Measurements from ENCODE around the gene RPGR.
A peak's percentile ranks its signal among the peaks of the same experiment; 100 is the strongest.

Gene RPGR

DNA sequence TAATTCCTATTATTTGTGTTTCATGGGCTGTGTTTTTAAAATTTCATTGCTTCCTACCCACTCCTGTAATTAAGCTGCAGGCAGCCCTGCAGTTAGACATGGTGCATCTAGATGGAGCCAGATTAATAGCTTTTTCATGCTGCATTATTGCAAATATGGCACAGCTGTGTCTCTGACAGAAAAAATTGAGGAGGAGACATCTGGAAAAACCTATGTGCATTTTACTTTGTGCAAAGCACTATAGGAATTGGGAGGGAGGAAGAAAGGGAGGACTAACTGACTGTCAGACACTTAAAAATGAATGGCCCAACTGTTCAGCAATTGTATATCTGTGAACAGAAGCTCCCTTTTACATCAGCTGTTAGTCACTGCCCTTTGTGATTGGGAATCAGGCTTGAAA, 8.1 kb upstream of the RPGR start:
- DNase-seq (ENCODE audit: extremely low spot score, insufficient read length, low read depth) = no peak
- FAIRE-seq = no peak

- DNase-seq (ENCODE audit: extremely low spot score, insufficient read length, low read depth) (no peak), FAIRE-seq (peak; percentile 67)
Observed at GRCh38 chrX:38332505-38332904, 5.2 kb upstream of the RPGR start.

DNA sequence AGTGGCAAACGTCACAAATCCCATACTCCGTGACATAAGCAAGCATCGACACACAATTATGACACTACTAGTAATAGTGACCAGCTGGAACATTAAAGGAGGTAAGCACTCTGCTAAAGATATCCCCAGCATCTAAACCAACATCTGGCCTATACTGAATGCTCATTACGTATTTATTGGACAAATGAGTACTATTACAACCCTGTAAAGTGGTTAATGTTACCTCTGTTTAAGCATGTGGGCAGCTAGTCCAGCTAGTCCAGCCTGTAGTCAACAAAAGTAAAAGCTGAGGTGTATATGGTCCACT, 419 bp upstream of the RPGR start:
- no peak for FAIRE-seq
- DNase-seq (ENCODE audit: extremely low spot score, insufficient read length, low read depth) = no peak

DNA sequence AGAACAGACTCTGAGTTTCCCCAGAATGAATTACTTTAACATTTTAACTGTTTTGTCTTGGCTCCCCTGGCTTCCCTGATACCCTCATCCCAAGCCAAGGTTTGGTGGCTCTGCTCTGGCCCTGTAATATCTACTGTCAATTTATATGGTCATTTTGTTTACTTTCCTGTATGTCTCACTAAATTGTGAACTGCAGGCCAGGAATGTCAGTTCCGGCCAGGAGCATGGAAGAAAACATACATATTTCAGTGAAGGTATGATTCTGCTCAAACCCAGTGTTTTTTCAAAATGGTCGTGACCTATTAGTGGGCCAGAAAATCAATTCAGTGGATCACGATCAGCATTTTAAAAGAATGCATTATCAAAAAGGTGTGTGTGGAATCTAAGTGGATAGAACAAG, 1.2 kb downstream of the RPGR start:
- FAIRE-seq (no peak), DNase-seq (ENCODE audit: extremely low spot score, insufficient read length, low read depth) (no peak)

DNA sequence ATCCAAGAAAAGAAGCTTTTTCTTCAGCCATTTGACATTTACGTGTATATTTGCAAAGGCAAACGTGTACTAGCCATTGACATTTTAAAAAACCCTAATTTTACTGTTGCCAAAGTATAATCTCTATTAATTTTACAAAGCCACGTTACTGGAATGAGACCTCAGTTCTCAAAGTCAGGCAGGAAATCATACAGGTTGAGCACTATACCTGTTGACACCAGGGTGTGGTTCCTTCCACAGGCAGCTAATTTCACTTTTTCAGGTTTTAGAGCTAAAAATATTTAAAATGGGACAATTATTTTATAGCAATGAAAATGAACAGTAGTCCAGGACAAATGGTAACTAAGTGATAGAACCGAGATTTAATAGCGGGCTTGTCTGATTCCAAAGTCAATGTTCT, 6.5 kb downstream of the RPGR start:
- no peak for DNase-seq (ENCODE audit: extremely low spot score, insufficient read length, low read depth)
- FAIRE-seq = no peak

- DNase-seq (ENCODE audit: extremely low spot score, insufficient read length, low read depth) (no peak), FAIRE-seq (no peak)
Observed at GRCh38 chrX:38318606-38319005, 8.7 kb downstream of the RPGR start.

DNA sequence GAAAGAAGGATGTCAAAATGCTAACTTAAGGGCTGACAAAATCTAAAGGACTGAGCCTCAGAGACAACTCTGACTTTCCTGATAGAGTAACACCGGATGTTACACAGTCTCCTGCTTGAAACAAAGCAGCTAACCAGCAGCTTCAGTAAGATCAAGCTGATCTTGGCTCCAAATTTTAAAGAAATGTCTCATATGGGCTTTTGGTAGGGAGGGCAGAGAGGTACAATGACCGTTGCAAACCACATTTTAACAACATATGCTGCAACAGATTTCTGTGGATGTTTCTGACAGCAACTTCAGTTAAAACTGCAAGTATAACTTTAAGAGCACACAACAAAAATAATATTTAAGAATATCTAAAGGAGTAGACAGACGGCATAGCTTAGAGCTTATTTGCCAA, 9.1 kb downstream of the RPGR start:
- no peak for FAIRE-seq

GRCh38 chrX:38315186-38315585, 12.1 kb downstream of the RPGR start:
- DNase-seq (ENCODE audit: extremely low spot score, insufficient read length, low read depth) (no peak), FAIRE-seq (no peak)

More for the DNA sequence above, 9.1 kb downstream of the RPGR start:
- no peak for DNase-seq (ENCODE audit: extremely low spot score, insufficient read length, low read depth)

- no peak for FAIRE-seq
- no peak for DNase-seq (ENCODE audit: extremely low spot score, insufficient read length, low read depth)
Observed at GRCh38 chrX:38313190-38313589, 14.1 kb downstream of the RPGR start.

GRCh38 chrX:38312436-38312835, 14.9 kb downstream of the RPGR start:
- FAIRE-seq = no peak

GRCh38 chrX:38311743-38312142, 15.6 kb downstream of the RPGR start:
- no peak for FAIRE-seq
- DNase-seq (ENCODE audit: extremely low spot score, insufficient read length, low read depth) = no peak

More at GRCh38 chrX:38312436-38312835, 14.9 kb downstream of the RPGR start:
- DNase-seq (ENCODE audit: extremely low spot score, insufficient read length, low read depth) = no peak

DNA sequence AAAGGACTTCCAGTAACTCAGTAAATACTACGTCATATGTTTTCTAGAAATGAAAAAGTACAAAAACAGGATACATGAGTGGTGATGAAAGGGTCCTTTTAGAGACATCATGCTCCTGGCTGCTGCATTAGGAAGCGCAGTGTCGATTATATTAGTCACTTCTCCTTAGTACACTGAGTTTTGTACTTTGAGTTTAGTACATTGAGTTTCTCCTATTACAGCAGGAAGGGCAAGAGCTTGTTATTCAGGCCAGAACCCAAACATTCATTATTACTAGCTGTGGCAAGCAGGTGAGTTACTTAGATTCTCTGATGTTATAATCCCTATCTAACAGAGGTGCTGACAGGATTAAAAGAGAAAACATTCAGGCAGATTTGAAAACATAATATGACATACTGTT, 21.3 kb downstream of the RPGR start:
- DNase-seq (ENCODE audit: extremely low spot score, insufficient read length, low read depth) = no peak
- no peak for FAIRE-seq

DNA sequence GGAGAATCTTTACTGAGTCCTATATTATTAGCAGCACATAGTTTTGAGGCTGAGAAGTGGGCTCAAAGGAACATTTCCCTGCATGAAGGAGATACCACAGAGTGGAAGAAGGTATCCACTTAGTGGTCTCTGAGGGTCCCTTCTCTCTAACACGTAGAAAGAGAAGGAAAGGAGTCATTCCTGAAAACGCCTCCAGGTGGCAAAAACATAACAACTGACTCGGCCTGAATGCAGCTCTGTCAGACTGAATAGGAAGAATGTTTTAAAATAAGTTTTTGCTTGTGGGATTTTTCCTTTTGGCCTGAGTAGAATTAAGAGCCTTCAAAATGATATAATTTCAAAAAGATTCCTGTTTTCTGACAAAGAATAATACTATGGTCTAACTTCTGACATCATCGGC, 23.3 kb downstream of the RPGR start:
- DNase-seq (ENCODE audit: extremely low spot score, insufficient read length, low read depth) (no peak), FAIRE-seq (no peak)

GRCh38 chrX:38293741-38294140, 33.6 kb downstream of the RPGR start:
- DNase-seq (ENCODE audit: extremely low spot score, insufficient read length, low read depth) (no peak), FAIRE-seq (no peak)

- FAIRE-seq (no peak), DNase-seq (ENCODE audit: extremely low spot score, insufficient read length, low read depth) (no peak)
Observed at GRCh38 chrX:38287674-38288073, 39.6 kb downstream of the RPGR start.

GRCh38 chrX:38285649-38286048, 41.7 kb downstream of the RPGR start:
- FAIRE-seq (no peak), DNase-seq (ENCODE audit: extremely low spot score, insufficient read length, low read depth) (no peak)

- DNase-seq (ENCODE audit: extremely low spot score, insufficient read length, low read depth) = no peak
- FAIRE-seq = peak; percentile 67
Observed at GRCh38 chrX:38282049-38282448, 45.3 kb downstream of the RPGR start.

DNA sequence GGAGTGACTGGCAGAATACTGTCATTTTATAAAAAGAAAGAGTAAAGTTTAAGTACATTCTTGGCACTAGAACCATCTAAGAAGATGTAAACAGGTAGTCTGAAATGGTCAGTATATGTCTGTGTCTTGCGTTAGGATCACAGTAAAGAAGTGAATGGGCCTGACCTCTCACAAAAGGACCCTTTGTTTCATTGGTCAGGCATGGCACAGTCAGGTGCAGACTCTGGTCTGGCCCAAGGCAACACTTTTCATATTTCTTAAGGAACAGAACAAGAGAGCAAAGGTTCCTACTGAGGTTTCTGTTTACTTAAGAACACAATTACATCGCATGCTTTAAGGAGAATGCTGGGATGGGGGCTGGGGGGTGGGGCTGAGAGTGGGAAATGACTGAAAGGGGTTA, 48.1 kb downstream of the RPGR start:
- FAIRE-seq (no peak), DNase-seq (ENCODE audit: extremely low spot score, insufficient read length, low read depth) (no peak)

DNA sequence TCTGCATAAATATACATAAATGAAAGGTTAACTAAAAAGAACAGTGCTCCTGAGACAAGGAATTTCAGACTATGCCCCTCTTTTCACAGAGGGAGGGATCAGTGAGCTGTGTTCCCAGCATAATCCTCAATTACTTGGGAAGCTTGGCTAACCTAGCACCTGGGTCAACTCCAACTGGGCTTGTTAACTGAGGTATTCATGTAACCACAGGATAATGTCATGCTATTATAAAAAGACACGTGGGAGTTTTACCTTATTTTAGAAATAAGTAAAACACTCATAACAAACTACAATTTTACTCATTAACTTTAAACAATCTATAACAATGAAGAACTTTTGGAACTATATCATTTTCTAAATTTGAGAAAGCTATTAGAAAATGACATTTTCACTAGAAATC, 48.6 kb downstream of the RPGR start:
- no peak for DNase-seq (ENCODE audit: extremely low spot score, insufficient read length, low read depth)
- no peak for FAIRE-seq

GRCh38 chrX:38277802-38278201, 49.5 kb downstream of the RPGR start:
- FAIRE-seq = peak; percentile 9
- DNase-seq (ENCODE audit: extremely low spot score, insufficient read length, low read depth) = no peak

GRCh38 chrX:38277136-38277535, 50.2 kb downstream of the RPGR start:
- no peak for FAIRE-seq
- DNase-seq (ENCODE audit: extremely low spot score, insufficient read length, low read depth) = no peak

GRCh38 chrX:38276089-38276488, 51.2 kb downstream of the RPGR start:
- no peak for DNase-seq (ENCODE audit: extremely low spot score, insufficient read length, low read depth)
- FAIRE-seq = peak; percentile 5

DNA sequence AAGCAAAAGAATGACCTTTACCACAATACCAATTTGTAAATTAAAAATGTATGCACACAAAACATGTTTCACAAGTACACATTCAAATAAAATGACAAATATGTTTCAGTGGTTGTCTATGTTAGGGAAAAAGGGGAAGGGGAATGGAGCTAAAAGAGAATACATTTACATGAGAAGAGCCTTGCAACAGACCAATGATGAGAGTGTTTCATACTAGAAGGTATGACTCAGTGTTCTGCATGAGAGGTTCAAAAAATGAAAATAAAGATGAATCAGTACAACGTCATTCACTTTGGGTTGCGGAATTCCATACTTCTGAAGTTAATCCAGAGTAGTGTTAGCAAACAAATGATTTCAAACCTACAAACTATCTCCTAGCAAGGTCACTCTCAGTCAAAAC, 51.7 kb downstream of the RPGR start:
- DNase-seq (ENCODE audit: extremely low spot score, insufficient read length, low read depth) (no peak), FAIRE-seq (peak; percentile 71)

Data from GM18507 (cell line).